Measurements from ENCODE around the gene ICOSLG.
"Not testable (repeated sequence)": the region's sequence is repeated elsewhere in the genome, so short reads cannot be mapped to it uniquely, and the experiment has no call there.

Gene ICOSLG

DNA sequence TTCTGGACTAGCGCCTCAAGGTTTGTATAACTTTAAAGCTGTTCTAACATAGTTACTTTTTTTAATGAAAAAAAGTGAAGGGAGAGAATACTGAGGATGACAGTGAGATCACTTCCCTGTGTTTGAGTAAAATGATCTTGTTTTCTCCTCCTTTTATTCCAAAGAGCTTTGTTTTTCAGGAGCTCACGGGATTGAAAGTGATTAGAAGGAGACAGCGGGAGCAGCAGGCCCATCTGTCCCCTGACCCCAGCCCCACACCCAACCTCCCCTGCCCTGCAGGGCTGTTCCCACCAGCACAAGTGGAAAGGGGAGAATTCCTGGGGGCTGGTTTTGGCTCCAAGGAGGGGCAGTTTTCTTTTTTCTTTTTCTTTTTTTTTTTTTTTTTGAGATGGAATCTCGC, 23.0 kb upstream of the ICOSLG start:
- DNase-seq, result no peak

DNA sequence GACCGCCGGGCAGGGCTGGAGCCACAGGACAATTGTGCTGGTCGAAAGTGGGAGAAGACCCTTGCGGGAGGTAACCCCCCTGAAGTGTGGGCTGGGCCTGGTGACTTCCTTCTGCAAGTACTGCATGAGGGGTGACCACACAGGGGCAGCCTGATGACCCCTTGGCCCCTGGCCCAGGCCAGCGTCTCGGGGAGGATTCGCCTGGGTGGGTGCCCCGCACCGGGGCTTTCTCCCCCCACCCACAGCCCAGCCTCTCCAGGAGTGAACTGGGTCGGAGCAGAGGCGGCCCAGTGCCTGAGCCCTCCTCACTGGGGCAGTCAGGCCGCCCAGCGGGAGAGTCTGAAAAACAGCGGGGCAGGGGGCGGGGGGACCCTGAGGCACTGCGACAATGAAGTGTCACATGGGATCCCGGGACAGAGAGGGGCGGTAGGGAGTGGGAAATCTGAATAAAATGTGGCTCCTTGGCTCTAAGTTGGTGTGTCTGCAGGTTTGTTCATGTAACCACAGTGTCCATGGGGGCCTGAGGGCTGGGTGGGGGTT, 22.5 kb upstream of the ICOSLG start:
- DNase-seq, result no peak

DNA sequence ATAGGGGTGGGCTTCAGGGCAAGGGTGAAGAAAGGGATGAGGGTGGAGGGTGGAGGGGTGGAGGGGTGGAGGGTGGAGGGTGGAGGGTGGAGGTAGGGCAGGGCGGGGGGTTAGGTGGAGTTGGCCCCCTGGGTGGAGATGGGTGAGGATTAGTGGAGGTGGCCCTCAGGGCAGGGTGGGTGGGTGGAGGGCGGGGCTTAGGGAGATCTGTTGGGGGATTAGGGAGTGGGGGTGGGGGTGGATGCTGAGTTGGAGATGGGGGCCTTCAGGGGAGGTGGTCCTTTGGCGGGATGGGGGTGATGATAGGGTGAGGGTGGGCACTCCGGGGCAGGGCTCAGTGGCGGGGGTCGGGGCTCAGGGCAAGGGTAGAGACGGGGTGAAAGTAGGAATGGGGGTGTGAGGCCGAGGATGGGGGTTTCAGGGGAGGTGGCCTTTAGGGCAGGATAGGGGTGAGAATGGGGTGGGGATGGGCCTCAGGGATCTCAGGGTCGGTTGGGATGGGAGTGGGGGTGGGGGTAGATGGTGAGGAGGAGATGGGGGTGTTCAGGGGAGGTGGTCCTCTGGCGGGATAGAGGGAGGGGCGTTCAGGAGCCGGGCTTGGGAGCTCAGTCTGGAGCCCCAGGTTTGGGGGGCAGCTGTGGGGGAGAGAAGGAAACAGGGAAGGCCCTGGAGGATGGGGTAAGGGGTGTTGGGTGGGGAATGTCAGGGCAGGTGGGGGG, 21.8 kb upstream of the ICOSLG start:
- DNase-seq, result no peak

DNA sequence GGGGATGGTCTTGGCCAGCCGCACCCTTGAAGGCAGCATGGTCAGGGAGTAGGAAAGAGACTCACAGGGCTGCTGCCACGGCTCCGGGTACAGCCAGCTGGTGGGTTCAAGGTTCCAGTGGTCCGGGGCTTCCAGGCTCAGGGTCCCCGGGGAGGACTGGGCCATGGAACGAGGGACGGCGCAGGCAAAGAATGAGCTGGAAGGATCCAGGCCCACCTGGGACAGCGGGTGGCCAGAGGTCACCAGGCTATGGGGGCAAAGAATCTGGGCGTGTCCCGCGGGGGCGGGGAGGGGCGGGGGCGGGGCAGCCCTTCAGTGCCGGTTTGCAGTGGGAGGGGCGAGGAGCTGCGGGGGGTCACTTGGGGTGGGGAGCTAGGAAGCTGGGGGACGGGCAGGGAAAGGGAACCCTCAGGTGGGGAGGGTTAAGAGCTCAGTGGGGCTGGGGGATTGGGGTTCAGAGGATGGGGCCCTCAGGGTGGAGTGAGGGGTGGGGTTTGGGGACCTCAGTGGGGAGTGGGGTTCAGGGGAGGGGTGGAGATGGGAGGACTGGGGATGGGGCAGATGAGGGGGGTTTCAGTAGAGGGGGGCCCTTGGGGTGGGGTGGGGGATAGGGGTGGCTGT, 21.0 kb upstream of the ICOSLG start, which contains the start of gene DNMT3L:
DNMT3L (minus strand) TSS at position 223 of the 621 bp plus-strand sequence. CDS start 638 bp downstream, outside the sequence.
- no peak for DNase-seq

DNA sequence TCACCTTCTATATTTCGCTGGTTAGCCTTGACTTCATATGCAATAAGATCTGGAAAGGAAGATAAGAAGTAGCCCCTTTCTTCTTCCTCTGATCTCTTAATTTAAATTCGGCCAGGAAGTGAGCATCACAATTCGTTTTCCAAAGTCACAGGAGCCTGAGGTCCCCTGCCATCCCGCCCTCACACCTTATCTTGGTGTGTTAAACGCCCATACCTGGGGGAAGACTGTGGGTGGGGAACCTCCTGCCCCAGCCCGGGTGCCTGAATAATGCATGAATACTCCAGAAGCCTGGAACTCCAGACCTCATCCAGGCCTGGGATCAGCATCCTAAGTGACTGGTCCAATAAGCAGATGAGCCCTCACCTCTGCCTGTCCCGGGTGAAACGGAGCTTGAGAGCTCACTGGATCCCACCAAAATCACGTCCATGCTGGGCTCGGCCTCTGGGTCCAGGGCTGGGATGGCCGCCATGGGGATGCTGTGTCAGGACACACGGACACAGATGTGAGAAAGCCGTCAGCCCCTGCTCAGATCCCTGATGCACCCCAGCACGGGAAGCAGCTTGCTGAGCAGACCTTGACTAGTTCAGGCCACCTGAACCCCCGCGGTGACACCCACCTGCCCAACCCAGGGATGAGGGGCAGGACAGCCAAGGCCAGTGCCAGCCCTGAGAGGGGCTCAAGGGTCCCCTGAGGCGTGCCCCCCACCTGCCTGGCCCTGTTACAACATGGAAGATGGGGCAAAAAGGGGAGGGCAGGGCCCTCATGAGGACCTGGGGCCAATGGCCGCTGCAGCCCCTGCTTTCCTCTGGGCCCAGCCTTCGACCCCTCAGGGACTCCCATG, 20.3 kb upstream of the ICOSLG start:
- no peak for DNase-seq

DNA sequence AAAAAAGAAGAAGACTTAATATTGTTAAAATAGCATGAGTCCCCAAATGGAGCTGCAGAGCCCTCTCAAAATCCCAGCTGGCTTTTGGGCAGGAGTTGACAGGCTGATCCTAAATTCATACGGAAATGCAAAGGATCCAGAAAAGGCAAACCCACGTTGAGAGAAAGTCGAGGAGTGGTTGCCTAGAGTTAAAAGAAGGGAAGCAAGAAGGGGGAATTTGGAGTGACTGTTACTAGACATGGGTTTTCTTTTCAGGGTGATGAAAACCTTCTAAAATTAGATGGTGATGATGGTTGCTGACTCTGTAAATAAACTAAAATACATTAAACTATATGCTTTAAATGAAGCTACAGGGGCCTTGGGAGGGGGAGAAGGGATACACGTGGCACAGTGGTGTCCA, 19.3 kb upstream of the ICOSLG start:
- no peak for DNase-seq

DNA sequence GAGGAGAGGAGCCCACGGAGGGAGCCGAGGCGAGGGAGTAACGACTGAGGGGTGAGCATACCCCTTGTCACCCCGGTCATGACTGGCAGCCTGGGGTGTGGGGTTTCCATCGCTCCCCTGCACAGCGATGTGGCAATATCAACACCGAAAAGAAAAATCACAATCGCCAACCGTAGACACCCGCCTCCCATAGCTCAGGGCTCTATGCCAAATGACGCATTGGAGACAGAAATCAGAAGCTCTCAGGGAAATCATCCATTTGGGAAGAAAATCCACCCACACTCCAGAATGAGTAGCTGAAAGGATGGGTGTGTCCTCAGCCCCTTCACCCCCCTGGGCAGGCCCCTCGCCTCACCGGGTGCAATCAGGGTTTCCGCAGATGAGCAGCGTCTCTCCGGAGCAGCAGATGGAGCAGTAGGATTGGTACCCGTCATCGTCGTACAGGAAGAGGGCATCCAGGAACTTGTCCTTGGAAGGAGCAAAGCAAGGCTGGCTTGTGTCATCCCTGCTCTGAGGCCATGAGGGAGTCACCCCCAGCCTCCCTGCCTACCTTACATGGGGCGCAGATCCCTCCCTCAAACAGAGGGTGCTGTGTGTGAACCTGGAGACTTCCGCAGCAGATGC, 18.5 kb upstream of the ICOSLG start:
- no peak for DNase-seq

DNA sequence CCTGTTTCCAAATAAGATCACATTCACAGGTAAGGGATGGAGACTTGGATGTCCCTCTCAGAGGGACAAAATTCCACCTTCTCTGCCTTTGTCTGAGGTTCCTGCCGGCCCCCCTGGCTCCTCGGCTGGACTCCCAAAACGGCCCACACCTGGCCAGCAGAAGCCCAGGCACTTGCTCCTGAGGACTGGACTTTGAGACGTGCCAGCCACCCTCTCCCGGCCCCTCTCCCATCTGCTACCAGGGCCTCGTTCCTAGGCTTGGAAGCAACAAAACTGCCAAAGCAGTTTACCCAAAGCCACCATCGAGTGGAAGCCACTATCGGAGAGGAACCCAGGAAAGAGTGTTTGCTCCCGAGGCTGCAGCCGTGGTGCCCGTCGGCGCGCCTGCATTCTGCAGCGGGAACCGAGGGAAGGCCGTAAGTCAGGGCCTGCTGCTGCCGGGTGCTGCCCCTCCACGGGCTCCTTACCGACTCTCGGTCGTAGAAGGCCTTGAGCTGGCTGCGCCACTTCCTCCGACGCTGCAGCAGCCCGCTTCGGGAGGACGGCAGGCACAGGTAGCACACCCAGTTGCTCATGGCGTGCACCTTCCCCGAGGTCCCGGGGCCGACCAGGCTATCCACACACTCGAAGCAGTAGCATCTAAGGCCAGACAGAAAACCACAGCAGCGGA, 17.4 kb upstream of the ICOSLG start:
- DNase-seq, result no peak

DNA sequence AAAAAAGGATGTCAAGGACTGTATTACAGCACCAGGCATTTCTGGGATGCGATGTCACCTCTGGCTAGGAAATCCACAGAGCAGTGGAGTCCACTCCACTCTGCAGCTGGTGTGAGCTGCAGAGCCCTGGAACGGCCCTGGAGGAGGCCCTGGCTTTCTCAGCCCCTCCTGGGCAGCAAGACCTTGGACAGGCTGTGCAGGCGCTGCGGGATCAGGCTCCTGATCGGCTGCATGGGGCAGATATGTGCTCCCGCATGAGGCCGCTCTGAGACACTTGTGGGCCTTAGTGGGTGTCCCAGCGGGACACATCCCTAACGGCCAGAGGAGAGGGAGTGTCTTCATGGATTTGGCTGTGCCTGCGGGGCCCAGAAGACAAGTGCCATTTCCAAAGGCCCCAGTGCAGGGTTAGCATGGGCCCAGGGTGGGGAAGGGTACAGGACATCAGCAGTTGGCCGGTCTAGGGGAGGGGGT, 14.8 kb upstream of the ICOSLG start:
- DNase-seq, result no peak

DNA sequence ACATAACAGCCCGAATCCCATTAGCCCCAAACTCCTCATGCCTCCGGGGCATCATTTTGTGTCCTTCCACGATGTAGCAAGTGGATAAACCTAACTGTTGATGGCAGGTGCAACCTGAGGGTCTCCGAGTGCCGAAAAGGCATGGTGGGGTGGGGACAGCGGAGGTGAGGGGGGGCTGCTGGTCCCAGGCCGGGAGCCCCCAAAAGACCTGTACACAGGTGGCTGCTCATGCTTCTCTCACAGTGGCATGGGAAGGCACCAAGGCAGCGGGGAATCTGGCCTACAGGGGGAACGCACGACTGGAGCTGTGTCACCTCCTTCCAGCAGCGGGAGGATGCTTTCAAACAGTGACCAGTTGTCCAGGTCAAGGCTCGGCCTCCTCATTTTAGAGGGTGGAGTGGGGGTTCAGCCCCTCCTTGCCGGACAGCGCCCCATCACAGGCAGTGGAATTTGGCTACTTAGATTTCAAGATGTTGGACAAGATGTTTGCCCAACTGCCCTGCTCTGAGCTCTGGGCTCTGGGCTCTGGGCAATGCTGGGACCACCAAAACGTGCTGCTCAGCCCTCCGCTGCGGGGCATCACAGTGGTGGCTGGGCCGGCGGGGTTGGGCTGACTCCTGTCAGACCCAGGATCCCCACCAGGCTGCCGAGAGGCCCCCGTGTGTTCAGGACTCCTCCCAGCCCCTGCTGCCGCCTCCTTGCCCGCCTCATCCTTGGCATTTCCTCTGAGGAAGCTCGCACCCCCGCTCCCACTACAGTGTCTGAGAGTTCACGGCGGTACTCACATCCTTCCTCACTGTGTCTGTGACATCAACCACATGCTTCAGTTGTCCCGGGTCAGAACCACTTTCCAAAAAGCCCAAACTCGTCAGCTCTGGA, 13.3 kb upstream of the ICOSLG start:
- no peak for DNase-seq

DNA sequence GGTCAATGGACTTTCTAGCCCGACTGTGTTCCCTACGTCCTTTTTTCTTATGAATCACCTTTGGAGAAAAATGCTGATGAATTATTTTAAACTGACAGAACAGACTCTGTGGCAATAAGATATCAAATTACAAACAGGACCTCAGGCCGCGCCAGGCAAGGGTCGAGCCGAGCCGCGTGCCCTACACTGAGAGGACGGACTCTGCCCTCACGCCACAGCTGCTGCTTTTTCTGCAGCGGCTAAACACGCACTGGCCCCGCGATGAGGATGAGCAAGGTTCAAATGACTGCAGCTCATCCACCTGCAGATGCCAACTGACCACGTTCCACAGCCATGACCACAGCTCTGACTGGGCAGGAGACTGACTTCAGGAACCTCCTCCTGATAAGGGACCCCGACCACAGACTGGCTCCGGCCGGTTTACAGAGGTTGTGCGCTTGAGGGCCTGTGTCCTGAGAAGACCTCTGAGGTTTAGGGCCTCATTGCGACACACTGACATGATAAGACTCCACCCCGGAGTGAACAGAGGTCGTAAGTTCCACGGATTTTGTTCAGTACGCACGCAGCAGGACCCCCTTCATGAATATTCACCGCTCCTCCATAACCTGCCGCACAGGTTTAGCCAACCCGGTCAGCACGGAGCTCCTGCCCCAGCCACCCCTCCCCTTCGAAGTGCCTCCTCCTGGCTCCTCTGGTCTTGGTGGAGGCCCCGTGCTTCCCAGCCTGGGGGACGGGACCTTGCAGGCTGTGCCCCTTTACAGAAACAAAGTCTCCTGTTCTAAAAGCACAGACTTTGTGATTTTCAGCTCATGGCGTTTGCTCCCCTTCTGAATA, 8.7 kb upstream of the ICOSLG start:
- DNase-seq, result not testable (repeated sequence)

DNA sequence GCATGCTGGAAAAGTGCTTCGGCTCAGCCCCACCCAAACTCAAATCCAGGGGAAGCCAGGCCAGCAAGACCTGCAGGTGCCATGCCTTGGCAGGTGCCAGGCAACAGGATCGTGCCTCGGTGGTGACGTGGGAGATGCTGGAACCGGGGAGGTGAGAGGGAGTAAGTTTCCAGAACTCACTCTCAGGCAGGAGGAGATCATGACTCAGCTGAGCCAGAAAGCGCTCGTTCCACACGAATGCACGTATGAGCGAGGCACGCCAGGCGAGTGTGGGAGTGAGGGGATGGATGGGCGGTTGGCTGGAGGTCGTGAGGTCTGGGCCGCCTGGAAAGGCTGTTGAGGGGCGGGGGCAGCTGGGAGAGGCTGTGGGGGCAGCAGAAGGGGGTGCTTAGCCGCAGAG, 7.2 kb upstream of the ICOSLG start:
- not testable (repeated sequence) for DNase-seq

DNA sequence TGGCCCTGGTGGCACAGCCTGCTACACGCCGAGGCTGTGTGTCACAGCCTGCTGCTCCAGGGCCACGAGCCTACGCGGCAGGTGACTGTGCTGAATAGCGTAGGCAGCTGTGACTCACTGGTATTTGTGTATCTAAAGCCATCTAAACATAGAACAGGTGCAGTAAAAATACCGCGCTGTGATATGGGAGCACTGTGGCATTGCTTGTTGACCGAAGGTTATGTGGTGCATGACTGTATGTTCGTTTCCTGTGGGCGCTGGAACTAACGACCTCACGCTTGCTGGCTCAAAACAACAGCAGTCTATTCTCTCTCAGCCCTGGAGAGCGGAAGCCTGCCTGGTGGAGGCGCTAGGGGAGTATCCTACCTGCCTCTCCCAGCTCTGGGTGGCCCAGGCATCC, 3.2 kb upstream of the ICOSLG start:
- not testable (repeated sequence) for DNase-seq

DNA sequence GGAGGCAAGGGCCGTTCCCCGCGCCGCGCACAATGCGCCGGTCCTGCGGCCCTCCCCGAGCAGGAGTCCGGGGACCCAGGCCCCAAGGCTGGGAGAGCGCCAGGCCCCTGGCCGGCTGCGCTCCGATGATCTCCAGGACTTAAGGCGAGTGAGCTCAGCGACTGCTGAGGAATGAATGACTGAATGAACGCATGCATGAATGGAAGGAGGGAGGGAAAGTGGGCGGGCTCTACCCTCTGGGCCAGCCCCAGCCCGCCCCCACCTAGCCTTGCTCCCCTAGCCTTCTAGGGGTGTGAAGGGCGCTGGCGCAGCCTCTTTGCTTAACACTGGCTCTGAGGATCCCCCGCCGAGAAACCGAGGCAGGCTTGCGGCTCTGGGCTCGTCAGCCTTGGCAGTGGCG, 538 bp upstream of the ICOSLG start:
- DNase-seq, result not testable (repeated sequence)

DNA sequence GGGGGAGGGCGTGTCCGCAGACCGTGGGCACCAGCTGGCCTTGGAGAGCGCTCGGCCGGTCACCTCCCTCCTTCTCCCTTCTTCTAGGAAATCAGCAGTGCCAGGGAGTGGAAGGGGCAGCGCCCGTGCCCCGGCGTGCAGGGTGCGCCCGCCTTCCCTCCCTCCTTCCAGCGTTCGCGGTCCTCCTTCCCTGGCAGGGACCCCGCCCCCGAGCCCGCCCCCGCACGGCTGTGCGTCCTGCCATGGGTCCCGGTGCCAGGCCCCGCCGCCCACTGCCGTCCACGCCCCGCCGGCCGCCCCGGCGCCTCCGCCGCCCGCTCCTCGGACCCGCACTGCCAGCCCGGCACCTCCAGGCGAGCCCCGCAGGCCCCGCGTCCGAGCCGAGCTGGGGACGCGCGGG, 390 bp downstream of the ICOSLG start:
- DNase-seq, result not testable (repeated sequence)

DNA sequence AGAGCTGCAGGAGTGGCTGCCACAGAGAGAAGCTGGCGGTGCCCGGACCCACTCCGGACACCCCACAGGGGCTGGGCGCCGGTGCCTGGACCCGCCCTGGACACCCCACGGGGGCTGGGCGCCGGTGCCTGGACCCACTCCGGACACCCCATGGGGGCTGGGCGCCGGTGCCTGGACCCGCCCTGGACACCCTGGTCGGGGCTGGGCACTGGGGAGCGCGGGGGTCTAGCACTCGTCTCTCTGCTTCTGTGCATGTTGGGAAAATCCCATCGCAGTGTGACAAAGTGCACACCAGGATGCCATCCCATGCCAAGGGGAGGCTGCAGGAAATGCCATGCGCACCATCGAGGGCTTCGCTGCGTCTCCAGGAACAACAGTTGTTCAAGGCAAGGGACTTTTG, 11.2 kb downstream of the ICOSLG start:
- not testable (repeated sequence) for DNase-seq

DNA sequence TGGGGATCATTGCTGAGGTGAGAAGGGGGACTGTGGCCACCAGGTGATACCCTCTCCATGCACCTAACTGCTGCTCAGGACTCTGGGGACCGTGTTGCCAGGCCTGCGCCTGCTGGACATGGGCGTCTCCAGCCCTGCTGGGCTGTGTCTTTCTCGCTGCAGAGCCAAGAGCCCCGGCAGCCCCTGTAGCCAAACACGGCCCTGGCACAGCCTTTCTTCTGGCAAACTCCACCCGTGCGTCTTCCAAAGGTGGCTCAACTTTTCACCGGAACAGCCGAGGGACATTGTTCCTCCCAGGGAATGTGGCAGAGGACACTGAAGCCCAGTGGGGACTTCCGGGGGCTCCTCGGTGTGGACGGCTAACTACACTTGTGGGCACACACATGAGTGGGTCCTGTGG, 12.6 kb downstream of the ICOSLG start:
- DNase-seq, result not testable (repeated sequence)

DNA sequence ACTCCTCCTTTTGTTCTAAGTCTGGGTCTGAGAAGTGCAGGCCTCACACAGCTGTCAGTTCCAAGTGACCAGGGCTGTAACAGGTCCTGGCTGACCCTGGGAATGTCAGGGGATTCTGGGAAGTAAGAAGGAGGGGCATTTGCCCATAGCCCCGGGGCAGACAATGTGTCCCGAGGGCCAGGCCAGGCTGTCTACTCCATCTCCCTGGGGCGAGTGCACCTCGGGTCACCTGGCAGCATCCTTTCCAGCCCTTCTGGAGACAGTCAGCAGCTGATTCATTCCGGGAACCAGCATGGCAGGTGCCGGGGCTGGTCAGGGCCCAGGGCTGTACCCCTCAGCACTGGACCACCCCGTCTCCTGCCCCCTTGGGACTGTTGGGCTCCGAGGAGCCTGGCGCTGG, 13.1 kb downstream of the ICOSLG start:
- DNase-seq, result not testable (repeated sequence)

DNA sequence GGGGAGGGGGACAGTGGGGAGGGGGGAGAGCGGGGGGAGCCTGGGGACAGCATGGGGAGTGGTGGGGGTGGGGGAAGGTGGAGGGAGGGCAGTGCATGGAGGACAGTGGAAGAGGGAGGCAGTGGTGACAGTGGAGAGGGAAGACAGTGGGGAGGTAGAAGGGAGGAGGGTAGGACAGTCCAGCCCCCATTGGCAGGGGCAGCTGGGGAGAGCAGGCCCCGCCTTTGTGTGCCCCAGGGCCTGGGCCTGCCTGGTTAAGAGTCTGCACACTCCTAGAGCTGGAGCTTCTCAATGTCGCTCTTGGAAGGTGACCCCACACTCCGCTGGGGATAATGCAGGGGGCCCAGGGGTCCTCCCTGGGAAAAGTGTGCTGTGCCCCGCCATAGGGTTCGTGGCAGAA, 15.1 kb downstream of the ICOSLG start:
- not testable (repeated sequence) for DNase-seq

DNA sequence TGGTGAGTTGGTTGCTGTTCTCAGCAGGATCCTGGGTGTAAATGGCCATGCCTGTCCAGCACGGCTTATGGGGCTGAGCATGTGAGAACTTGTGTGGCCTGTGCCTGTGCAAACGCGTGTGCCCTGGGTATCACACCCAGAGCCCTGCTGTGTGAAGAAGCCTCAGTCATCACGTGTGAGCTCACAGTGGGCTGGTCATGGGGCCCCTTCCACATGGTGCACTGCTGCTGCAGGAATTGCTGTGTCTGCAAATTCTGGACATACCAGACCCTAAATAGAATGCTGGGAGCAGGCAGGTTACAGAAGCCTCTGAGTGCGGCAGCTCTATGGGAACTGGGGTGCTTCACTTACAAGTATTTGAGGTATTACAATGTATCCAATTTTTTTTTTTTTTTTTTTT, 17.4 kb downstream of the ICOSLG start:
- DNase-seq, result not testable (repeated sequence)
